ENCODE results near the gene TNIK. TPM values are rescaled to one million over a fixed set of nuclear protein-coding genes. Genes with fewer than 3 reads are reported as not detected.

TNIK gene
- total RNA-seq, 1 donor from 2014 or later, result 35.3 TPM

DNA sequence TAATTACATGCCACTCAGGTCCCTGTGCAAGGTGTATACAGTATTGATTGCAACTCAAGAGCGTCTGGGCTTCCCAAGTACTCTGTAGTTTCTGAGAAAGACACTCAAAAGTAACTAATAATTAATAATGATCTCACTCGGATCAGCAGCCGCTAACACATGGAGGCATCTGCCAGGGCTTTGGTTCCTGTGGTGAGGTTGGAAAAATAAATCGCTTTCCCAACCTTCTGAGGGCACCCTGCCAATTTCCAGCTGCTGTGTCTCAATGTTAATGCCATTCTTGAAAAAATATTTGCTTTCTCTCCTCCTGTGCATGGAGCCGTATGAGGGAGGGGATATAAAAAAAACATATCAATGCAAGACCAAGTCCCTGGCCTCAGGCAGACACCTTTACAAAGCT, 317.2 kb downstream of the TNIK start:
- H3K27ac ChIP-seq, result no peak overlapping the region
- peaks cover 6% of the 10 kb centered on the region for H3K36me3 ChIP-seq
- no peaks in the 10 kb centered on the region for H3K9me3 ChIP-seq
- no peak overlapping the region for H3K4me3 ChIP-seq
- TF ChIP-seq, protein P1, sequence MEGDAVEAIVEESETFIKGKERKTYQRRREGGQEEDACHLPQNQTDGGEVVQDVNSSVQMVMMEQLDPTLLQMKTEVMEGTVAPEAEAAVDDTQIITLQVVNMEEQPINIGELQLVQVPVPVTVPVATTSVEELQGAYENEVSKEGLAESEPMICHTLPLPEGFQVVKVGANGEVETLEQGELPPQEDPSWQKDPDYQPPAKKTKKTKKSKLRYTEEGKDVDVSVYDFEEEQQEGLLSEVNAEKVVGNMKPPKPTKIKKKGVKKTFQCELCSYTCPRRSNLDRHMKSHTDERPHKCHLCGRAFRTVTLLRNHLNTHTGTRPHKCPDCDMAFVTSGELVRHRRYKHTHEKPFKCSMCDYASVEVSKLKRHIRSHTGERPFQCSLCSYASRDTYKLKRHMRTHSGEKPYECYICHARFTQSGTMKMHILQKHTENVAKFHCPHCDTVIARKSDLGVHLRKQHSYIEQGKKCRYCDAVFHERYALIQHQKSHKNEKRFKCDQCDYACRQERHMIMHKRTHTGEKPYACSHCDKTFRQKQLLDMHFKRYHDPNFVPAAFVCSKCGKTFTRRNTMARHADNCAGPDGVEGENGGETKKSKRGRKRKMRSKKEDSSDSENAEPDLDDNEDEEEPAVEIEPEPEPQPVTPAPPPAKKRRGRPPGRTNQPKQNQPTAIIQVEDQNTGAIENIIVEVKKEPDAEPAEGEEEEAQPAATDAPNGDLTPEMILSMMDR (IDR thresholded peaks at IDR 0.05), result no peak
- H3K4me1 ChIP-seq, result no peaks in the 10 kb centered on the region
- ATAC-seq (no peak), DNase-seq (no peak)
- H3K27me3 ChIP-seq, result no peaks in the 10 kb centered on the region
- intact Hi-C loops (cut with DNase I), result no loop called here

GRCh38 chr3:171140246-171140645, 320.0 kb downstream of the TNIK start:
- H3K27me3 ChIP-seq, result no peaks in the 10 kb centered on the region
- no peaks in the 10 kb centered on the region for H3K9me3 ChIP-seq
- H3K27ac ChIP-seq, result no peak overlapping the region
- DNase-seq, result no peak
- no peaks in the 10 kb centered on the region for H3K4me1 ChIP-seq
- TF ChIP-seq, protein P1 (IDR thresholded peaks at IDR 0.05), result no peak
- intact Hi-C loops (cut with DNase I), result no loop called here
- H3K4me3 ChIP-seq, result no peak overlapping the region
- peaks cover 6% of the 10 kb centered on the region for H3K36me3 ChIP-seq
- no peak for ATAC-seq

GRCh38 chr3:171138027-171138426, 322.2 kb downstream of the TNIK start:
- TF ChIP-seq, protein P1 (IDR thresholded peaks at IDR 0.05), result no peak
- Histone ChIP-seq H3K27me3 (no peaks in the 10 kb centered on the region), H3K27ac (no peak overlapping the region), H3K4me3 (no peak overlapping the region), H3K36me3 (peaks cover 6% of the 10 kb centered on the region), H3K4me1 (no peaks in the 10 kb centered on the region), H3K9me3 (no peaks in the 10 kb centered on the region)
- intact Hi-C loops (cut with DNase I), result no loop called here
- DNase-seq, result no peak
- no peak for ATAC-seq

- Histone ChIP-seq H3K4me3 (no peak overlapping the region), H3K9me3 (no peaks in the 10 kb centered on the region), H3K27ac (no peak overlapping the region), H3K27me3 (no peaks in the 10 kb centered on the region), H3K4me1 (no peaks in the 10 kb centered on the region), H3K36me3 (peaks cover 6% of the 10 kb centered on the region)
- TF ChIP-seq, protein P1 (IDR thresholded peaks at IDR 0.05), result no peak
- intact Hi-C loops (cut with DNase I), result no loop called here
- ATAC-seq, result no peak
- DNase-seq, result no peak
Observed at GRCh38 chr3:171135549-171135948, 324.7 kb downstream of the TNIK start.

GRCh38 chr3:171133796-171134569, 326.2 kb downstream of the TNIK start:
- intact Hi-C loops (cut with DNase I), result no loop called here

More at GRCh38 chr3:171133796-171134569, 326.2 kb downstream of the TNIK start:
- TF ChIP-seq, protein P1 (IDR thresholded peaks at IDR 0.05), result no peak
- DNase-seq (no peak), ATAC-seq (no peak)
- no peaks in the 10 kb centered on the region for H3K9me3 ChIP-seq
- H3K4me1 ChIP-seq, result no peaks in the 10 kb centered on the region
- no peaks in the 10 kb centered on the region for H3K36me3 ChIP-seq
- no peaks in the 10 kb centered on the region for H3K27me3 ChIP-seq
- no peak overlapping the region for H3K4me3 ChIP-seq
- no peak overlapping the region for H3K27ac ChIP-seq

All from upper lobe of right lung (tissue), 1 donor.